K562 treated with DMSO at 1 percent for 12 hours (cell line): ENCODE data around the gene FDXR. TPM values are rescaled to one million over a fixed set of nuclear protein-coding genes. Genes with fewer than 3 reads are reported as not detected.

Experiments
- total RNA-seq: library from RNA; unstranded; fragments of 300-600 nt; gene quantifications from 2 replicates; pipeline ENCODE4 v1.2.3, GENCODE V29; 2022; ENCODE audit not compliant: insufficient read depth

The FDXR gene, protein sequence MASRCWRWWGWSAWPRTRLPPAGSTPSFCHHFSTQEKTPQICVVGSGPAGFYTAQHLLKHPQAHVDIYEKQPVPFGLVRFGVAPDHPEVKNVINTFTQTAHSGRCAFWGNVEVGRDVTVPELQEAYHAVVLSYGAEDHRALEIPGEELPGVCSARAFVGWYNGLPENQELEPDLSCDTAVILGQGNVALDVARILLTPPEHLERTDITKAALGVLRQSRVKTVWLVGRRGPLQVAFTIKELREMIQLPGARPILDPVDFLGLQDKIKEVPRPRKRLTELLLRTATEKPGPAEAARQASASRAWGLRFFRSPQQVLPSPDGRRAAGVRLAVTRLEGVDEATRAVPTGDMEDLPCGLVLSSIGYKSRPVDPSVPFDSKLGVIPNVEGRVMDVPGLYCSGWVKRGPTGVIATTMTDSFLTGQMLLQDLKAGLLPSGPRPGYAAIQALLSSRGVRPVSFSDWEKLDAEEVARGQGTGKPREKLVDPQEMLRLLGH
- 61.2 and 87.6 TPM in 2 replicates for total RNA-seq

DNA sequence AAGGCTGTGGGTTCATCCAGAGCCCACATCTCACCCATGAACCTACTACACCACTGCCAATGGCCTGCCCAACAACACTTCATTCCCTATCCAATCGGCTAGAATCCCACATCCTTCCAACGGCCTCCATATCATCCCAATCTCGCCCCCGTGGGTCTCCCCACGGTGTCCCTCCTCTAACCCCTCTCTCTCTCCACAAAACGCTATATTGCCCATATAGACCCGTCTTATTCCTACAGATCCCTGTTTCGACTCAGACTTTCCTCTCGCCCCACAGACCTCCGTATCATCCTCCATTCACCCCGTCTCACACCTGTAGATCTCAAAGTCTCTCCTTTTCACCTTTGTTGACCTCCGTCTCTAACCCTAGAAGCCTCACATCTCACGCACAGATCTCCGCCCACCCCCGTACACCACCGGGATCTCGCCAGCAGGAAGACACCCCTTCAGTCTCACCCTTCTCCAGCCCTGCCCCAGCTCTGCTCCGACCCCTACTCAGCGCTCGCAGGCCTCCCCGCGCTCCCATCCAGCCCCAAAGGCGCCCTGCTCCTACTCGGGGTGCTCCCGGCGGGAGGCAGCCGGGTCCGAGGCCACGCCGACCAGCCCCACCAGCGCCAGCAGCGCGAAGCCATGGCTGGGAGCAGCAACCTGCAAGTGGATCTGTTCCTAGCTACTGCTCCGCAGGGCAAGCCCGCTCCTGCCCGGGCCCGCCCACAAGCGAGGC lies at the start of gene FDXR:
Gene FDXR (minus strand): TSS at position 682 of the 724 bp plus-strand sequence. CDS start 50 bp downstream, at position 632.

DNA sequence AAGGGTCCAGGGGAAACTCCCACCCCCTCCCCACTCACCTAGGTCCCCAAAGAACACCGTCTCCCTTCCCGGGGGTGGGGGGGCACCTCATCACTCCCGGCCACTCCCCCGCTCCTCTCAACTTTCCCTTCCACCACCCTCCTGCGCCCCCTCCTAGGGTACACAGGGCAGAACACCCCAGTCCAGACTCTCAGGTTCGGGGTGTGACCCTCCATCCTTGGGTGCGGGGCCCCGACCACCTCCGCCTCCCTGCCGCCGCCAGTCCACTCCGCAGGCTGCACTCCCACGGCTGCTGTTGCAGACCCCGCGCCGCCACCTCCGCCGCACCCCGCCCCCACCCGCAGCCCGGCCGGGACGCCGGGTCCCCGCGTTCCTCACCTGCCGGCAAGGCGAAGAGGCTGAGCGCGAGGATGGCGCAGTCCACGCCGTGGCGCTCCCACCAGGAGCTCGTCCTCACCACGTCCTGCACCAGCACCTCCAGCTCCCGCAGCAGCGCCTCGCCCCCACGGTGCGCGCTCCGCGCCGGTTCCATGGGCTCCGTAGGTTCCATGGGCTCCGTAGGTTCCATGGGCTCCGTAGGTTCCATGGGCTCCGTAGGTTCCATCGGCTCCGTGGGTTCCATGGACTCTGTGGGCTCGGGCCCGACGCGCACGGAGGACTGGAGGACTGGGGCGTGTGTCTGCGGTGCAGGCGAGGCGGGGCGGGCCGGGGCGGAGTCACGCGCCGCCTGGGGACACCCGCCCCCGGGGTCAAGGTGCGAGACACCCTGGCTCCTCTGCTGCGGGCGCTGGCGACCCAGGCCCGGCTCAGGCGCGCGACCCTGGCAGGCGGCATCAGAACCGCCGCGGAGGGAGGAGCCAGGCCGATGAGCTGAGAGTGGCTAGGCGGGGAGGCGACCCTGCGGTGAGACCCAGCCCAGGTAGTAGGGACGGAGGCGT lies 20.4 kb upstream of the FDXR start, which contains the start of gene FADS6:
Gene FADS6 (minus strand): TSS at position 660 of the 938 bp plus-strand sequence. CDS start 38 bp downstream, at position 622.

DNA sequence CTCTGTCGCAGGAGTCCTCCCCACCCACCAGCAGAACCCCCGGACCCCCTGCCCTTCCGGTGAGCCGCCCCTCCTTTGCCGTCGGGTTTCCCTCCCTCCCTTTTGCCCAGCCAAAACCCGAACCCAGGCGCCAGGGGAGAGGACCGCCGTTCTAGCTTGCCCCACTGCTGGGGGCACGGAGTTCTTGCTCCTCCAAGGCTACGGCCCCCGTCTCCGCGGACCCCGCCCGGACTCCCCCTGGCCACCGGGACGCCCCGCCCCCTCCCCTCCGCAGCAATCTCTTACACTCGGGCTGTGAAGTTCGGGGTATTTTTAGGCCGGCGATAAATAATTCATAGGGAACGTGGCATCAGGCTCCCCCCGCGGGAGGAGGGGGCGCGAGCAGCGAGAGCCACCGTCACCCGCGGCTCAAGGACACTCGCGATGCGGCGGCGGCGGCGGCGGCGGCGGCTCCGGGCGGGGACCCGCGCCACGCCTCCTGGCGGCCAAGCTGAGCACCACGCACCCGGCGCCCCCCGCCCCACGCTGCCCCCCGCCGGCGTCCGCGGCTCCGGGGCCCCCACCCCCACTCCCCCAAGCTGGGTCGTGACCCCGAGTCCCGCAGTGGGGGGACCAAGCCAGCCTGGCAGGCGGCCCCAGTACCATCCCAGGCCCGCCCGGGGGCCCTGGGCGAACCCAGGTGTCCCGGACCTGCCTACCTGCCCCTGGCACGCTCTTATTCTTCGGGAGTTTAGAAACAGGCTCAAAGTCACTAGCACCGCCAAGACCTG lies 13.2 kb downstream of the FDXR start, which contains the start of gene GRIN2C:
Gene GRIN2C (minus strand): TSS at position 427 of the 770 bp plus-strand sequence. CDS start 4,793 bp downstream, outside the sequence.

Other genes with a start within 250 kb of the FDXR start
- not detected in 2 replicates for gene CD300E, start 249.3 kb downstream of the FDXR start, total RNA-seq
- not detected in 2 replicates for gene CD300LF, start 160.1 kb downstream of the FDXR start, total RNA-seq
- gene RAB37, start 135.7 kb downstream of the FDXR start, total RNA-seq, result not detected in 2 replicates
- 53.0 and 73.8 TPM in 2 replicates for gene NHERF1, start 124.4 kb downstream of the FDXR start, total RNA-seq
- gene NAT9, start 96.6 kb downstream of the FDXR start, total RNA-seq, result 22.2 and 29.1 TPM in 2 replicates
- 0.36 and 0.42 TPM in 2 replicates for gene GRIN2C, start 13.1 kb downstream of the FDXR start, total RNA-seq
- gene FADS6, start 20.6 kb upstream of the FDXR start, total RNA-seq, result 0.78 TPM in 1 of 2 replicates, not detected in the other
- 0.86 and 1.2 TPM in 2 replicates for gene USH1G, start 50.3 kb upstream of the FDXR start, total RNA-seq
- gene OTOP2, start 51.3 kb upstream of the FDXR start, total RNA-seq, result 0.31 and 0.40 TPM in 2 replicates
- gene OTOP3, start 62.9 kb upstream of the FDXR start, total RNA-seq, result not detected in 2 replicates
- 5.2 and 5.4 TPM in 2 replicates for gene HID1, start 99.8 kb upstream of the FDXR start, total RNA-seq
- 10.4 and 14.9 TPM in 2 replicates for gene CDR2L, start 114.6 kb upstream of the FDXR start, total RNA-seq
- gene MRPL58, start 139.7 kb upstream of the FDXR start, total RNA-seq, result 57.3 and 66.7 TPM in 2 replicates
- gene ATP5PD, start 174.0 kb upstream of the FDXR start, total RNA-seq, result 403 and 525 TPM in 2 replicates
- gene KCTD2, start 174.2 kb upstream of the FDXR start, total RNA-seq, result 21.3 and 36.3 TPM in 2 replicates
- 3.1 and 5.8 TPM in 2 replicates for gene SLC16A5, start 215.0 kb upstream of the FDXR start, total RNA-seq
- 27.7 and 30.8 TPM in 2 replicates for gene ARMC7, start 237.0 kb upstream of the FDXR start, total RNA-seq